D721Med (cell line): ENCODE results near the gene CHMP4A.

ENCODE experiments used
- DNase-seq: peaks from one replicate; pipeline ENCODE4 v3.0.0; 2011; ENCODE audit warnings: low spot score; ENCODE audit not compliant: insufficient read length
- FAIRE-seq: peaks from 2 replicates; lab custom pipeline; 2011; peaks lifted over from hg19 to GRCh38; lab: Jason Lieb, UNC
- CTCF ChIP-seq: IDR thresholded peaks from 2 replicates; pipeline ENCODE4 v1.5.1; 2012; ENCODE audit warnings: mild to moderate bottlenecking, control low read depth; ENCODE audit not compliant: insufficient read depth; ENCODE audit errors: missing control alignments

The CHMP4A gene

GRCh38 chr14:24189460-24189859 is 23.8 kb downstream of the CHMP4A start:
- no peak for FAIRE-seq
- no peak for TF ChIP-seq CTCF
- DNase-seq = no peak

DNA sequence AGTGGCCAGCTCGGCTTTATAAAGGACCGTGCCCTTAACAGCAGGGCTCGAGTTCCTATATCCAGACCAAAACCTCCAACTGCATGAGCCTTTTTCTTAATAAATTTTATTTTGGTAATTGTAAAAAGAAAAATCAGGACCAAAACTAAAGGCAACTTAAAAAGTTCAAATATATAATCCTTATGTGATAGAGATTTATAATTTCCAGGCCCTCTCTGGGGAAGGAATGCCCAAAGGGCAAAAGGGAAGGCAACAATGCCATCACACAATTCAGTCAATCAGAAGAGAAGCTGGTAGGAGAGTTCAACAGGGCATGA is 24.3 kb downstream of the CHMP4A start:
- TF ChIP-seq CTCF = no peak
- DNase-seq (no peak), FAIRE-seq (no peak)

DNA sequence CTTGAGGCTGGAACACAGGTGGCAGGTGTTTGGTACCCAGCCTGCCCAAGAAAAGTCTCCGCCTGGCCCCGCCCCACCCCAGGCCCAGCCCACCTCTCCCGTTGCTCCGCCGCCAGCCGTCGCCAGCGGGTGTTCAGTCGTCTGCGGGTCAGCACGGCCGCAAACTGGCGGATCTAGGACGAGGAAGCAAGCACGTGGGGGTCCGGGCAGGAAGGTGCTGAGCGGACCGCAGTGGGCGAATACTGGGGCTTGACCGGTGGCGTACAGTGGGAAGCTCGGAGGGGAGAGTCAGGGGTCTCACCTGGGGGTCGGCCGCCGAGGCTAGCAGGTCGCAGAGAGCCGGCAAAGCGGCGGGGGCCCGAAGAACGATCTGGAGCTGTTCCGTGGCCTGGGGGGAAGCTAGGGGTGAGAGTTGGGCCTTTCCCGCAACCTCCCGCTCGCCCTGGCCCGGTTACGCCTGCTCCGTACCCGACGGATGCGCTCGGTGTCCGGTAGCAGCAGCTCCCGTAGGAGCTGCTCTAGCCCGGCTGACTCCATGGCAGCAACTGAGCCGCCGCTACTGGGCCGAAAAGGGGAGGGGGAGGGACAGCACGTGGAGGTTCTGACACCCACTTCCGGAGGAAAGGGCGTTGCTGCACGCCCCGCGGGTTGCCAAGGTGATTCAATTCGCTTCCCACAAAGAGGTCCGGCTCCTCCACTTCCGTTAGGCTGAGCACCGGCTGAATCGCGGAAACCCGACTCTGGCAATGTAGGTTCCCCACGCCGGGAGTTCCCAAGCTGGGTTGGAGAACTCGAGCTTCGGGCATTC is 24.8 kb downstream of the CHMP4A start, which contains the start of gene IPO4:
Gene IPO4, minus strand, starts transcription at position 566 of the 808 bp plus-strand sequence. Its CDS starts 29 bp downstream, at position 537.
- FAIRE-seq (no peak), DNase-seq (peak; percentile 99)
- TF ChIP-seq CTCF = no peak

DNA sequence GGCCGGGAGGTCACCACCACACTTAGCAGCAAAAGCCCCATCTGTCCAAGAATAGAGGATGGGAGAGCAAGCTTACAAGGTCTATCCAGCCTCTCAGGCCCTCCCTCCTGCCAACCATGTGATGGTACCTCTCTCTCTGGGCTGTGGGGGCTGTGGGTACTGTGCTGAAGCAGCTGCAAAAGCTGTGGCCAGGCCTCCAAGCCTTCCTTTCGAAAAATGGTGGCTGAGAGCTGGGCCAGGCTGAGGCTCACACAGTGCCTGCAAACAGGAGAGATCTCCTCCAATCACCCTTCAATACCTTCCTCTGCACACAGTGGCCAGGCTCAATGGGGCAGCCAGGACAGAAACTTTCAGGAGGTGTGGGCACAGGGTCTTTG is 25.8 kb downstream of the CHMP4A start:
- no peak for TF ChIP-seq CTCF
- no peak for FAIRE-seq
- no peak for DNase-seq

GRCh38 chr14:24186831-24187538 is 26.3 kb downstream of the CHMP4A start:
- no peak for DNase-seq
- FAIRE-seq = no peak
- no peak for TF ChIP-seq CTCF

- no peak for DNase-seq
- TF ChIP-seq CTCF = no peak
- no peak for FAIRE-seq
Observed at GRCh38 chr14:24185741-24186140, 27.5 kb downstream of the CHMP4A start.

DNA sequence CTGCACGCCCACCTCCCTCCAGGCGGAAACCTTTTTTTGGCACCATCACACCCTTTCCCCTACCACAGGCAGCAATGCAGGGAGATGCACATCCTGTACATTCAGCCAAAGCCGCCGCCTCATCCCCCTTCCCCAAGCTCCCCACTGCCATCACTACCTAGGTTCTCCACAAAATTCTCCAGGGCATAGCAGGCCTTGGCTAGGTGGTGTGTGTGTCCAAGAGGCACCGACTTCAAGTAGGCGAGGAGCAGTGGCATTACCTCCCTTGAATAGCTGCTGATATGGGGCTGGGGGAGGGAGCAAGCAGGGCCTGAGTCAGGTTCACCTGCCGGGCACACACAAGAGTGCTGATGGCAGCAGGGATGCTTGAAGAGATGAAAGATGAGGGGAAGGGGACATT is 28.3 kb downstream of the CHMP4A start:
- DNase-seq = no peak
- FAIRE-seq = no peak
- no peak for TF ChIP-seq CTCF
